Measurements from ENCODE around the gene CERS3.

GRCh38 chr15:100400996-100401395 is 127.8 kb downstream of the CERS3 start:
- TF ChIP-seq CTCF (IDR thresholded peaks at IDR 0.05; ENCODE audit: insufficient read depth, low read length, poor library complexity, severe bottlenecking) (no peak), EZH2phosphoT487 (conservative IDR thresholded peaks at IDR 0.05; ENCODE audit: low read length) (no peak)
